Naive thymus-derived CD8-positive, alpha-beta T cell (primary cell): ENCODE results near the gene GGT5. TPM values are rescaled to one million over a fixed set of nuclear protein-coding genes. Genes with fewer than 3 reads are reported as not detected.
"Not testable (repeated sequence)": the region's sequence is repeated elsewhere in the genome, so short reads cannot be mapped to it uniquely, and the experiment has no call there.

Experiments
- ATAC-seq, 2 donors: fragments of 150-1000 bp; cut with Tn5 transposase in 1 of 2; sonication (Bioruptor Pico), chemical (Tn5 transposase) in 1 of 2; 1 replicate in 1 of 2; 2 replicates in 1 of 2; pipeline ENCODE4 v1.10.0; 2021; ENCODE audit warnings: mild to moderate bottlenecking in 2 of 2, moderate library complexity in 2 of 2
- POLR2A ChIA-PET: fragments of 350-600 bp; sonication (Branson Sonifier 250); formaldehyde crosslinking; loops from one replicate; lab custom pipeline; 2021; ENCODE audit warnings: antibody characterized with exemption; lab: Charles Lee
- DNase-seq, 10 donors: peaks; one replicate each; pipeline versions ENCODE4 v3.0.0 to v3.0.0-alpha.2; 2020 to 2022
- H3K27ac Mint-ChIP-seq, 10 donors: one replicate each; pipeline ENCODE4 v1.8.0; 2020 to 2022; ENCODE audit warnings: mild to moderate bottlenecking in 10 of 10, mixed read lengths in 10 of 10, moderate library complexity in 4 of 10, inconsistent platforms in 1 of 10
- H3K27me3 Mint-ChIP-seq, 5 donors: one replicate each; pipeline ENCODE4 v1.8.0; 2021 to 2022; ENCODE audit warnings: mixed read lengths in 5 of 5
- H3K36me3 Mint-ChIP-seq, 3 donors: one replicate each; pipeline ENCODE4 v1.8.0; 2020 to 2022; ENCODE audit warnings: mixed read lengths in 3 of 3, mild to moderate bottlenecking in 2 of 3, inconsistent platforms in 1 of 3
- H3K4me1 Mint-ChIP-seq, 4 donors: one replicate each; pipeline ENCODE4 v1.8.0; 2021 to 2022; ENCODE audit warnings: mixed read lengths in 4 of 4
- H3K4me3 Mint-ChIP-seq, 10 donors: one replicate each; pipeline ENCODE4 v1.8.0; 2020 to 2022; ENCODE audit warnings: mild to moderate bottlenecking in 10 of 10, mixed read lengths in 10 of 10, moderate library complexity in 6 of 10, inconsistent platforms in 1 of 10
- H3K9me3 Mint-ChIP-seq, 9 donors: one replicate each; pipeline ENCODE4 v1.8.0; 2020 to 2022; ENCODE audit warnings: mixed read lengths in 9 of 9, mild to moderate bottlenecking in 3 of 9, inconsistent platforms in 1 of 9, moderate library complexity in 1 of 9
- polyA plus RNA-seq, 3 donors: library from polyadenylated mRNA; unstranded; fragments of 300-500 nt; fragmentation: Illumina TruSeq; gene quantifications; one replicate each; pipeline ENCODE4 v1.2.3, GENCODE V29; 2021
- total RNA-seq, 8 experiments: library from RNA in 2 of 8; stranded (reverse) in 2 of 8; gene quantifications; one replicate each; pipeline ENCODE4 v1.2.3 and lab custom pipeline; 2021 to 2026

GGT5 gene
- total RNA-seq (under 1 TPM in 1 of 2 experiments, not detected in 1; 0.08 TPM), polyA plus RNA-seq (not detected), total RNA-seq (lab: John Stamatoyannopoulos, UW) (0 to 0.09 (median 0) reads per million in 6 experiments)

- Mint-ChIP-seq H3K27ac (peak within 1 kb of the TSS in 9 of 10 donors; percentile 25 to 94 (median 80)), H3K4me1 (peaks cover 19 to 51% (median 41%) of the 10 kb centered on the region in 4 donors), H3K4me3 (peak within 1 kb of the TSS; percentile 2 to 66 (median 52))
- DNase-seq, H3K27me3 Mint-ChIP-seq, POLR2A ChIA-PET, H3K9me3 Mint-ChIP-seq, H3K36me3 Mint-ChIP-seq, ATAC-seq: not testable (repeated sequence)
Measured at GRCh38 chr22:24245030-24245431, at the start of gene GGT5. Gene GGT5, minus strand, starts transcription at chr22:24245082. Its CDS starts 357 bp downstream, at chr22:24244725.

GRCh38 chr22:24292202-24292830 lies 47.4 kb upstream of the GGT5 start:
- ATAC-seq, POLR2A ChIA-PET, H3K27me3 Mint-ChIP-seq, DNase-seq, H3K4me3 Mint-ChIP-seq, H3K9me3 Mint-ChIP-seq: not testable (repeated sequence)
- H3K4me1 Mint-ChIP-seq = peaks cover 12 to 47% (median 43%) of the 10 kb centered on the region in 4 donors
- H3K36me3 Mint-ChIP-seq = peaks cover 0 to 13% (median 0%) of the 10 kb centered on the region in 3 donors
- peak overlapping the region in 1 of 10 donors; percentile 27 for H3K27ac Mint-ChIP-seq

GRCh38 chr22:24291515-24292201 lies 46.8 kb upstream of the GGT5 start:
- no peaks in the 10 kb centered on the region for H3K9me3 Mint-ChIP-seq
- no peak overlapping the region for H3K4me3 Mint-ChIP-seq
- DNase-seq = no peak
- peak overlapping the region in 2 of 10 donors; percentile 25 to 27 for H3K27ac Mint-ChIP-seq
- POLR2A ChIA-PET = no interaction called here
- ATAC-seq = no peak
- H3K4me1 Mint-ChIP-seq = peaks cover 16 to 51% (median 46%) of the 10 kb centered on the region in 4 donors
- peaks cover 0 to 16% (median 0%) of the 10 kb centered on the region in 3 donors for H3K36me3 Mint-ChIP-seq
- H3K27me3 Mint-ChIP-seq = no peaks in the 10 kb centered on the region

GRCh38 chr22:24290459-24290858 lies 45.6 kb upstream of the GGT5 start:
- Mint-ChIP-seq H3K9me3 (no peaks in the 10 kb centered on the region), H3K4me3 (no peak overlapping the region), H3K4me1 (peaks cover 9 to 50% (median 43%) of the 10 kb centered on the region in 4 donors), H3K27ac (peak overlapping the region in 2 of 10 donors; percentile 47 to 60), H3K36me3 (peaks cover 0 to 16% (median 0%) of the 10 kb centered on the region in 3 donors), H3K27me3 (no peaks in the 10 kb centered on the region)
- ATAC-seq = no peak
- no peak for DNase-seq
- POLR2A ChIA-PET = no interaction called here

- POLR2A ChIA-PET = interaction anchor here (0.7 kb wide), 1 partner anchor 137 kb away, joined by 3 read pairs; no protein-coding TSS in a partner anchor
- DNase-seq = no peak
- H3K9me3 Mint-ChIP-seq = no peaks in the 10 kb centered on the region
- no peaks in the 10 kb centered on the region for H3K27me3 Mint-ChIP-seq
- H3K27ac Mint-ChIP-seq = peak overlapping the region in 4 of 10 donors; percentile 3 to 60 (median 15)
- ATAC-seq = no peak
- H3K36me3 Mint-ChIP-seq = peaks cover 0 to 16% (median 0%) of the 10 kb centered on the region in 3 donors
- peaks cover 14 to 56% (median 50%) of the 10 kb centered on the region in 4 donors for H3K4me1 Mint-ChIP-seq
- H3K4me3 Mint-ChIP-seq = no peak overlapping the region
Measured at GRCh38 chr22:24289741-24290163, 44.9 kb upstream of the GGT5 start.

GRCh38 chr22:24289114-24289513 lies 44.2 kb upstream of the GGT5 start:
- H3K4me3 Mint-ChIP-seq = no peak overlapping the region
- ATAC-seq (no peak), DNase-seq (no peak)
- peaks cover 0 to 16% (median 0%) of the 10 kb centered on the region in 3 donors for H3K36me3 Mint-ChIP-seq
- POLR2A ChIA-PET = interaction anchor here (0.7 kb wide), 2 partner anchors 136 to 417 kb away, joined by 3 to 5 read pairs; no protein-coding TSS in a partner anchor
- H3K27ac Mint-ChIP-seq = no peak overlapping the region
- no peaks in the 10 kb centered on the region for H3K27me3 Mint-ChIP-seq
- peaks cover 17 to 60% (median 55%) of the 10 kb centered on the region in 4 donors for H3K4me1 Mint-ChIP-seq
- H3K9me3 Mint-ChIP-seq = no peaks in the 10 kb centered on the region

GRCh38 chr22:24287801-24288200 lies 42.9 kb upstream of the GGT5 start:
- not testable (repeated sequence) for H3K4me3 Mint-ChIP-seq, ATAC-seq, H3K27me3 Mint-ChIP-seq, H3K27ac Mint-ChIP-seq, DNase-seq, H3K9me3 Mint-ChIP-seq
- POLR2A ChIA-PET = interaction anchor here (1.3 kb wide), 1 partner anchor 17 kb away, joined by 3 read pairs; the partner anchor contains the start of gene SPECC1L
- H3K4me1 Mint-ChIP-seq = peaks cover 20 to 72% (median 60%) of the 10 kb centered on the region in 4 donors
- H3K36me3 Mint-ChIP-seq = peaks cover 0 to 14% (median 0%) of the 10 kb centered on the region in 3 donors

GRCh38 chr22:24287212-24287611 lies 42.3 kb upstream of the GGT5 start:
- ATAC-seq, H3K27me3 Mint-ChIP-seq, POLR2A ChIA-PET, DNase-seq, H3K27ac Mint-ChIP-seq, H3K9me3 Mint-ChIP-seq: not testable (repeated sequence)
- peaks cover 24 to 78% (median 63%) of the 10 kb centered on the region in 4 donors for H3K4me1 Mint-ChIP-seq
- peaks cover 0 to 14% (median 0%) of the 10 kb centered on the region in 3 donors for H3K36me3 Mint-ChIP-seq
- peak overlapping the region in 1 of 10 donors; percentile 55 for H3K4me3 Mint-ChIP-seq

- H3K4me3 Mint-ChIP-seq = peak overlapping the region in 8 of 10 donors; percentile 2 to 56 (median 18)
- H3K4me1 Mint-ChIP-seq = peaks cover 31 to 77% (median 65%) of the 10 kb centered on the region in 4 donors
- peak overlapping the region in 8 of 10 donors; percentile 1 to 65 (median 44) for H3K27ac Mint-ChIP-seq
- POLR2A ChIA-PET = no interaction called here
- H3K36me3 Mint-ChIP-seq = peaks cover 0 to 11% (median 3%) of the 10 kb centered on the region in 3 donors
- DNase-seq (no peak), ATAC-seq (peak; percentile 44 to 70)
- H3K27me3 Mint-ChIP-seq = no peaks in the 10 kb centered on the region
- H3K9me3 Mint-ChIP-seq = no peaks in the 10 kb centered on the region
Measured at GRCh38 chr22:24285245-24285644, 40.4 kb upstream of the GGT5 start.

- Mint-ChIP-seq H3K4me3 (peak overlapping the region in 9 of 10 donors; percentile 2 to 60 (median 20)), H3K27me3 (no peaks in the 10 kb centered on the region), H3K9me3 (no peaks in the 10 kb centered on the region), H3K36me3 (peaks cover 0 to 11% (median 3%) of the 10 kb centered on the region in 3 donors), H3K4me1 (peaks cover 29 to 76% (median 63%) of the 10 kb centered on the region in 4 donors), H3K27ac (peak overlapping the region; percentile 1 to 65 (median 40))
- POLR2A ChIA-PET = no interaction called here
- ATAC-seq (peak; percentile 70 to 79), DNase-seq (no peak)
Measured at GRCh38 chr22:24284747-24285203, 39.9 kb upstream of the GGT5 start.

GRCh38 chr22:24282401-24282800 lies 37.5 kb upstream of the GGT5 start:
- Mint-ChIP-seq H3K36me3 (peaks cover 0 to 14% (median 3%) of the 10 kb centered on the region in 3 donors), H3K4me1 (peaks cover 27 to 72% (median 61%) of the 10 kb centered on the region in 4 donors), H3K27ac (peak overlapping the region in 5 of 10 donors; percentile 1 to 58 (median 12)), H3K9me3 (no peaks in the 10 kb centered on the region), H3K4me3 (peak overlapping the region in 4 of 10 donors; percentile 7 to 34 (median 24)), H3K27me3 (no peaks in the 10 kb centered on the region)
- DNase-seq (no peak), ATAC-seq (no peak)
- POLR2A ChIA-PET = no interaction called here

- POLR2A ChIA-PET, DNase-seq, H3K27me3 Mint-ChIP-seq, H3K27ac Mint-ChIP-seq, ATAC-seq, H3K9me3 Mint-ChIP-seq: not testable (repeated sequence)
- Mint-ChIP-seq H3K4me1 (peaks cover 29 to 70% (median 62%) of the 10 kb centered on the region in 4 donors), H3K4me3 (peak overlapping the region in 5 of 10 donors; percentile 45 to 75 (median 63)), H3K36me3 (peaks cover 0 to 22% (median 6%) of the 10 kb centered on the region in 3 donors)
Measured at GRCh38 chr22:24280363-24280762, 35.5 kb upstream of the GGT5 start.
